AG09309 (cell line): ENCODE data around the gene ANKLE2.

ENCODE experiments used
- DNase-seq: peaks from one replicate; pipeline ENCODE4 v3.0.0-alpha.2; 2010; ENCODE audit warnings: low read depth
- H3K4me3 ChIP-seq: 2 replicates; pipeline ENCODE4 v1.5.1; 2011; ENCODE audit warnings: mild to moderate bottlenecking, low read depth, low read length, moderate library complexity; ENCODE audit not compliant: control insufficient read depth
- TF ChIP-seq, protein P1 (sequence below): IDR thresholded peaks from 2 replicates; pipeline ENCODE4 v1.5.1; 2011; ENCODE audit warnings: mild to moderate bottlenecking, low read depth, low read length, inconsistent platforms; ENCODE audit not compliant: insufficient read depth, control insufficient read depth; ENCODE audit errors: missing control alignments

The ANKLE2 gene

DNA sequence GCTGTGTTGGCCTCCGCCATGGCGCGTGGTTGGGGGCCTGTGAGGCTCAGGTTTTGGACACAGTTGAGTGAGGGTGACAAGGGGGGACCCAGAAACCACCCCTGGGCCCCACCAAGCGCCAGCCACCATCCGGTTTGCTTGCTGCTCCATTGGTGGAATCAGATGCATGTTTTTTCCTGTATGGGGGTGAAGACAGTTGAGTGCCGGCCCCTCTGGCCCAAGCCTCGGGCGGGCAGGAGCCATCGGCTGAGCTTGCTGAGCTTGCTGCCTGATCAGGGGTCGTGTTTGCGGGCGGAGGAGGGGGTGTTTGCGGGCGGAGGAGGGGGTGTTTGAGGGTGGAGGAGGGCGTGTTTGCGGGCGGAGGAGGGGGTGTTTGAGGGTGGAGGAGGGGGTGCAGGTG lies 44.6 kb downstream of the ANKLE2 start:
- no peak overlapping the region for H3K4me3 ChIP-seq
- DNase-seq = no peak
- TF ChIP-seq, protein P1, sequence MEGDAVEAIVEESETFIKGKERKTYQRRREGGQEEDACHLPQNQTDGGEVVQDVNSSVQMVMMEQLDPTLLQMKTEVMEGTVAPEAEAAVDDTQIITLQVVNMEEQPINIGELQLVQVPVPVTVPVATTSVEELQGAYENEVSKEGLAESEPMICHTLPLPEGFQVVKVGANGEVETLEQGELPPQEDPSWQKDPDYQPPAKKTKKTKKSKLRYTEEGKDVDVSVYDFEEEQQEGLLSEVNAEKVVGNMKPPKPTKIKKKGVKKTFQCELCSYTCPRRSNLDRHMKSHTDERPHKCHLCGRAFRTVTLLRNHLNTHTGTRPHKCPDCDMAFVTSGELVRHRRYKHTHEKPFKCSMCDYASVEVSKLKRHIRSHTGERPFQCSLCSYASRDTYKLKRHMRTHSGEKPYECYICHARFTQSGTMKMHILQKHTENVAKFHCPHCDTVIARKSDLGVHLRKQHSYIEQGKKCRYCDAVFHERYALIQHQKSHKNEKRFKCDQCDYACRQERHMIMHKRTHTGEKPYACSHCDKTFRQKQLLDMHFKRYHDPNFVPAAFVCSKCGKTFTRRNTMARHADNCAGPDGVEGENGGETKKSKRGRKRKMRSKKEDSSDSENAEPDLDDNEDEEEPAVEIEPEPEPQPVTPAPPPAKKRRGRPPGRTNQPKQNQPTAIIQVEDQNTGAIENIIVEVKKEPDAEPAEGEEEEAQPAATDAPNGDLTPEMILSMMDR = no peak

DNA sequence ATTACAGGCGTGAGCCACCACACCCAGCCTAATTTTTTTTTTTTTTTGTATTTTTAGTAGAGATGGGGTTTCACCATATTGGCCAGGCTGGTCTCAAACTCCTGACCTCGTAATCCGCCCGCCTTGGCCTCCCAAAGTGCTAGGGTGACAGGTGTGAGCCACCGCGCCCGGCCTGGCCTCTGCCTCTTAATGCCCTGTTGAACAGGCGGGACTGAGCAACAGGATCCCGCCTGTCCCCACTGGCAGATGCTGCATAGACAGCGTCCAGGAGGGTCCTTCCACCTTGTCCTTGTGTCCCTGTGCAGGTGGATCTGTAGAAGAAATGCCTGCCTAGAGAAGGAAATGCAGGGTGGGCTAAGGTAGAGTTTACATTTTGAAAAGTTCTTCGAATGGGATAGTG lies 45.3 kb downstream of the ANKLE2 start:
- TF ChIP-seq, protein P1 = no peak
- no peak for DNase-seq
- no peak overlapping the region for H3K4me3 ChIP-seq

DNA sequence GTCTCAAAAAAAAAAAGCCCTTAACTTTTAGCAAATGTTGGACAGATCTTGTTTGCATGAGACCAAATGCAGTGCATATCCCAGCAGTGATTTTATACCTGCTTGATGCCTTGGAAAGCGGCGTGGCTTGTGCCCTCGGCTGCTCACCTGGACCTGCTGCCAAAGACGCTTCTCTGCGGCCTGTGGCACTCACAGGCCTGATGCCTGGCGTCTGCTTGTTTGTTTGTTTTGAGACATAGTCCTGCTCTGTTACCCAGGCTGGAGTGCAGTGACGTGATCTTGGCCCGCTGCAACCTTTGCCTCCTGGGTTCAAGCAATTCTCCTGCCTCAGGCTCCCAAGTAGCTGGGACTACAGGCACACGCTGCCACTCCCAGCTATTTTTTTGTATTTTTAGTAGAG lies 45.8 kb downstream of the ANKLE2 start:
- no peak overlapping the region for H3K4me3 ChIP-seq
- TF ChIP-seq, protein P1 = no peak
- DNase-seq = no peak

DNA sequence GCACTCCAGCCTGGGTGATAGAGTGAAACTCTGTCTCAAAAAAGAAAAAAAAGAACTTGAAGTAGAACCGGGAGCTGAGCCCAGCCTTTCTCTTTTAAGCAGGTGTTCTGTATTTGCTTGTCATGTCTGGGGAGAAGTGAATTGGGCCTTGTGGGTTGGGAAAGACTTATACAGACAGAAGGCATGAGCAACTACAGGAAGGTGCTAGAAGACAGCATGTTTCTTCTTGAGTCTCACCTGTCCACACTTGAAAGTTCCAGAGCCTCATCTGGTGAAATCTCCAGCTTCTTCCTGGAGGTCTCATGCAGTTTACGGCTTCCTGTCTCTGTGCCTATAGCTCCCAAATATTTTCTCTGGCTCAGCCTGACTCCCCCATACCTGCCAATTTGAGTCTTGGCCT lies 48.5 kb downstream of the ANKLE2 start:
- no peak for DNase-seq
- TF ChIP-seq, protein P1 = no peak
- H3K4me3 ChIP-seq = no peak overlapping the region

DNA sequence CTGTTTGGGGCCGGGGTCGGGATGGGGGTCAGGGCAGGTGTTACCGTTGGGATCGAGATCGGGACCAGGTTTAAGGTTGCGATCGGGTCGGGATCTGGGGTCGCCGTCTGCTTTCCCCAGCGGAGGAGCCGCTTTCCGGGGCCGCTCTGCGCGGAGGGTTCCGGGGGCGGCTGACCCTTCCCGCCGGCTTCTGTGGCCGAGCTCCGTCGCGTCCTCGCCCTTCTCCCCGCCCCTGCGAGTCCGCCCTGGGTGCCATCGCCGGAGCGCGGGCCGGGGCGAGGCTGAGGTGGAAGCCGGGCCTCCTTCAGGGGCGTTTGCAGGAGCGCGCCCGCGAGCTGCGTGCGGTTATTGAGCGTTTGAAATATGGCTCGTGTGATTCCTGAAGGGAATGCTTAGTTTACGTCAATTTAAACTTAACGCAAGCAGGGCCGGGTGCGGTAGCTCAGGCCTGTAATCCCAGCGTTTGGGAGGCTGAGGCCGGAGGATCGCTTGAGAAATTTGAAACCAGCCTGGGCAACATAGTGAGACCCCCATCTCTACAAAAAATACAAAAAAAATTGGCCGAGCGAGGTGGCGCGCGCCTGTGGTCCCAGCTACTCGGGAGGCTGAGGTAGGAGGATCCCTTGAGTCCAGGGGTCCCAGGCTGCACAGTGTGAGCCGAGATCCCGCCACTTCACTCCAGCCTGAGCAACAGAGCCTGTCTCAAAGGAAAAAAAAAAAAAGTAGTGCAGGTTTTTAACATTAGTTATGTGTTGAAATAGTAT lies 50.4 kb downstream of the ANKLE2 start:
- TF ChIP-seq, protein P1 = no peak
- peak overlapping the region; percentile 84 for H3K4me3 ChIP-seq
- DNase-seq = no peak

DNA sequence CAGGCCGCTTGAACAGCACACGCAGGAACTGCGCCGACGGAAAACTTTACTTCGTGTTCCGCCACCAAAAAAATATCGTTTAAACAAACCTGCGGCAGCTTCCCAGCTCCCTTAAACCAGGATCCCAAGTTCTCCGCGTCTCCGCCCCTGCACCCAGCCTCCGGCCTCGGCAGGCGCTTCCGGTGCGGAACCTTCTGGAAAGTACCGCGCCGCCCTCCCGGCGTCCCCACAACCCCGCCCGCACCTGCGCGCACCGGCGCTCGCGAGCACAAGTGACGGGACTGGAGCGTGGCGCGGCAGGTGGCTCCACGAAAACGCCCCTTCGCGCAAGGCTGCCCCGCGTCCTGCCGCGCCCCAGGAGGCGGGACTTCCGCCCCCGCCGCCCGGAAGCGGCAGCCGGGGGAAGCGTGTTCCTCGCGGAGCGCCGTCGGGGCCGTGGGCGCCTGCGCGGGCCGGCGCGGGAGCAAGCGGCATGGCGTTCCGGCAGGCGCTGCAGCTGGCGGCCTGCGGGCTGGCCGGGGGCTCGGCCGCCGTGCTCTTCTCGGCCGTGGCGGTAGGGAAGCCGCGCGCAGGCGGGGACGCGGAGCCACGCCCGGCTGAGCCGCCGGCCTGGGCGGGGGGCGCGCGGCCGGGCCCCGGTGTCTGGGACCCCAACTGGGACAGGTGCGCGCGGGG lies 51.1 kb downstream of the ANKLE2 start, which contains the start of gene PGAM5:
Gene PGAM5, plus strand, starts transcription at position 438 of the 675 bp plus-strand sequence. Its CDS starts 35 bp downstream, at position 473.
- peak; percentile 11 for DNase-seq
- TF ChIP-seq, protein P1 = no peak
- peak within 1 kb of the TSS; percentile 84 for H3K4me3 ChIP-seq

DNA sequence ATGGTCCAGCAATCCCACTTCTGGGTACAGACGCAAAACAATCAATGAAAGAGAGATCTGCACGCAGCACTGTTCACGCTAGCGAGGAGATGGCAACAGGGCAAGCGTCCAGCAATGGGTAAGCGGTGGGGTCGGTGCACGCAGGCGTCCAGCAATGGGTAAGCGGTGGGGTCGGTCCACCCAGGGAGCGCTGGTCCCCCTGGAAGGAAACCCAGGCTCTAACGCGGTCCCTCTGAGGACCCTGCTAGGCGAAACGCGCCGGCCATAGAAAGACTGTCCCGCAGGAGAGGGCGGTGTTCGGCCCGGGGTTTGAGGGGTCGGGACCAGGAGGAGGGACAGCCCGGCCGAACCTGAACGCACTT lies 51.6 kb downstream of the ANKLE2 start:
- H3K4me3 ChIP-seq = peak overlapping the region; percentile 84
- TF ChIP-seq, protein P1 = no peak
- DNase-seq = no peak
